PC-9 (cell line): Measurements from ENCODE around the gene STK39.

Source experiments
- CTCF ChIP-seq: fragments of 200-600 bp; sonication (generic); conservative IDR thresholded peaks from 2 replicates; pipeline ENCODE4 v1.6.1; 2017; ENCODE audit warnings: mixed run types, antibody characterized with exemption, mild to moderate bottlenecking, moderate library complexity
- EZH2 ChIP-seq: fragments of 200-600 bp; sonication (generic); IDR thresholded peaks from 2 replicates; pipeline ENCODE4 v1.8.0; 2017; ENCODE audit warnings: antibody characterized with exemption, low read depth

DNA sequence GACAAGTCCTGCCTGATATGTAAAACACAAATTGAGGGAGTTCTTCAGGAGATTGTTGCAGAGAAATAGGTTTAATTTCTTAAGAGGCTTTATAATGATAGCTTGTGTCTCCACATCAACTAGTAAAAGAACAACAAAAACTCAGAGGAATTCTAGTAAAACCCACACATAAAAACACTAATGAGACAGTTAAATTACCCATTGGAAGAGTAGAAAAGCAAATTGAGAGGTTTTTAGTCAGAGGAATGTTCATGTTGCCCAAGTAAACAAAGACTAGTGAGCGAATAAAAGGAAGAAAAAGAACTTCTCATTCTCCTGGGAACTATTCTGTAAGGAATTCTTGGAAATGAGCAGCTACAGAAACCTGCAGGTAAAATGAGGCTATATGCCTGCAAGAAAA is 330.6 kb downstream of the STK39 start:
- TF ChIP-seq EZH2 (no peak), CTCF (no peak)
